Raji (cell line): ENCODE results near the gene AP1M1.
A peak's percentile ranks its signal among the peaks of the same experiment; 100 is the strongest.

Source experiments
- POLR2A ChIP-seq: IDR thresholded peaks from 2 replicates; pipeline ENCODE4 v1.6.1; 2011; ENCODE audit warnings: low read depth, low read length, control low read depth; ENCODE audit not compliant: insufficient read depth

The AP1M1 gene

GRCh38 chr19:16168465-16169081 lies 29.1 kb upstream of the AP1M1 start:
- no peak for TF ChIP-seq POLR2A

- no peak for TF ChIP-seq POLR2A
These were observed 27.6 kb upstream of the AP1M1 start for GRCh38 chr19:16170134-16170533.

- TF ChIP-seq POLR2A = no peak
These were observed 21.8 kb upstream of the AP1M1 start for GRCh38 chr19:16175954-16176353.

GRCh38 chr19:16180611-16181010 lies 17.1 kb upstream of the AP1M1 start:
- TF ChIP-seq POLR2A = no peak

- no peak for TF ChIP-seq POLR2A
These were observed 13.0 kb upstream of the AP1M1 start for GRCh38 chr19:16184665-16185122.

GRCh38 chr19:16185123-16185767 lies 12.5 kb upstream of the AP1M1 start, which contains the start of gene FAM32A:
Gene FAM32A (plus strand): TSS chr19:16185410. CDS start chr19:16185443, 33 bp downstream.
- peak; percentile 83 for TF ChIP-seq POLR2A

GRCh38 chr19:16185768-16186123 lies 12.0 kb upstream of the AP1M1 start:
- no peak for TF ChIP-seq POLR2A

- TF ChIP-seq POLR2A = no peak
These were observed 9.2 kb upstream of the AP1M1 start for GRCh38 chr19:16188521-16188920.

GRCh38 chr19:16190198-16190597 lies 7.5 kb upstream of the AP1M1 start:
- TF ChIP-seq POLR2A = no peak

GRCh38 chr19:16190736-16191135 lies 7.0 kb upstream of the AP1M1 start:
- no peak for TF ChIP-seq POLR2A

GRCh38 chr19:16191216-16191908 lies 6.3 kb upstream of the AP1M1 start:
- no peak for TF ChIP-seq POLR2A

- no peak for TF ChIP-seq POLR2A
These were observed 4.2 kb upstream of the AP1M1 start for GRCh38 chr19:16193466-16193865.

GRCh38 chr19:16197188-16197621 lies 506 bp upstream of the AP1M1 start:
- TF ChIP-seq POLR2A = no peak

- TF ChIP-seq POLR2A = no peak
These were observed 600 bp downstream of the AP1M1 start for GRCh38 chr19:16198370-16198651.

- TF ChIP-seq POLR2A = no peak
These were observed 1.7 kb downstream of the AP1M1 start for GRCh38 chr19:16199275-16199932.
